ENCODE results near the gene C12orf42. TPM values are rescaled to one million over a fixed set of nuclear protein-coding genes. Genes with fewer than 3 reads are reported as not detected.

The C12orf42 gene
- total RNA-seq, 1 experiment from 2014 or later = not detected

DNA sequence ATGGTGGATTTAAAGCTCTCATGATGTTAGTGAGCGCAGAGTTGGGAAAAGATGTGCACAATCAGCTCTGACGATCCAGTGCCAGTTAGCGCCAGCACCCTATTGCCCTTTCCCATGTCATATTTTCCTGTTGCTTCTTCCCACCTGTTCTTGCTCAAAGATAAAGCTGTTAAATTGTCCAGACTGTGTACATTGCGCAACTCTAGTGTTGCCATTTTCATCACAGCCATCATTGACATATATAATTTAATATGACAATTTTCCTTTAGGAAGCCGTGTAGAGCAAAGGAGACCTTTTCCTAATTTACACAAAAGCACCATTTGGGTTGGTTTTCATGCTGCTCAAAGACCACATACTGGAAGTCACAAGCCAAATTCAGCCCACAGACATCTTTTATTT is 5.7 kb upstream of the C12orf42 start:
- H3K27ac ChIP-seq (ENCODE audit: low read depth, low read length) = no peak overlapping the region
- no peaks in the 10 kb centered on the region for H4K20me1 ChIP-seq (ENCODE audit: insufficient read depth)
- no peaks in the 10 kb centered on the region; the same call in 1 of the 2 replicates for H3K27me3 ChIP-seq (ENCODE audit: insufficient read depth, low read length)
- DNase-seq (ENCODE audit: low read depth, low spot score) = no peak
- ATAC-seq = no peak
- no peaks in the 10 kb centered on the region for H3K79me2 ChIP-seq (ENCODE audit: insufficient read depth, low read length)
- no peak overlapping the region for H2AFZ ChIP-seq (ENCODE audit: low read depth, low read length, poor library complexity, severe bottlenecking)
- no peaks in the 10 kb centered on the region for H3K36me3 ChIP-seq (ENCODE audit: control insufficient read depth in 1 of 2, insufficient read depth in 2 of 2, low read length in 2 of 2)
- ChIA-PET POLR2A (no interaction called here), RAD21 (ENCODE audit: low non-redundant PET in 1 of 2, low total read pairs in 2 of 2, uncharacterized antibody in 2 of 2, unreplicated experiment in 2 of 2) (no interaction called here), CTCF (no interaction called here)
- TF ChIP-seq FOSL1 (IDR thresholded peaks at IDR 0.05; ENCODE audit: low read depth) (no peak), SIN3A (IDR thresholded peaks at IDR 0.05; ENCODE audit: low read depth) (no peak), JUND (IDR thresholded peaks at IDR 0.05) (no peak), CEBPB (IDR thresholded peaks at IDR 0.05; ENCODE audit: low read depth) (no peak), SP1 (IDR thresholded peaks at IDR 0.05; ENCODE audit: low read depth) (no peak), CBX3 (IDR thresholded peaks at IDR 0.05; ENCODE audit: low read depth) (no peak), POLR2A (IDR thresholded peaks at IDR 0.05; ENCODE audit: borderline replicate concordance, extremely low read depth, insufficient read depth, insufficient read length) (no peak), EZH2 (IDR thresholded peaks at IDR 0.05) (no peak), ZNF274 (IDR thresholded peaks at IDR 0.05; ENCODE audit: low read depth, low read length) (no peak), EZH2phosphoT487 (IDR thresholded peaks at IDR 0.05; ENCODE audit: borderline replicate concordance) (no peak), EGR1 (IDR thresholded peaks at IDR 0.05; ENCODE audit: low read depth) (no peak), TCF7L2 (IDR thresholded peaks at IDR 0.05; ENCODE audit: borderline replicate concordance, extremely low read depth, insufficient read depth, insufficient read length) (no peak), POLR2AphosphoS5 (IDR thresholded peaks at IDR 0.05; ENCODE audit: low read depth, low read length) (no peak), RAD21 (IDR thresholded peaks at IDR 0.05; ENCODE audit: low read depth) (no peak), SRF (IDR thresholded peaks at IDR 0.05; ENCODE audit: low read depth) (no peak)
- TF ChIP-seq, protein P1, sequence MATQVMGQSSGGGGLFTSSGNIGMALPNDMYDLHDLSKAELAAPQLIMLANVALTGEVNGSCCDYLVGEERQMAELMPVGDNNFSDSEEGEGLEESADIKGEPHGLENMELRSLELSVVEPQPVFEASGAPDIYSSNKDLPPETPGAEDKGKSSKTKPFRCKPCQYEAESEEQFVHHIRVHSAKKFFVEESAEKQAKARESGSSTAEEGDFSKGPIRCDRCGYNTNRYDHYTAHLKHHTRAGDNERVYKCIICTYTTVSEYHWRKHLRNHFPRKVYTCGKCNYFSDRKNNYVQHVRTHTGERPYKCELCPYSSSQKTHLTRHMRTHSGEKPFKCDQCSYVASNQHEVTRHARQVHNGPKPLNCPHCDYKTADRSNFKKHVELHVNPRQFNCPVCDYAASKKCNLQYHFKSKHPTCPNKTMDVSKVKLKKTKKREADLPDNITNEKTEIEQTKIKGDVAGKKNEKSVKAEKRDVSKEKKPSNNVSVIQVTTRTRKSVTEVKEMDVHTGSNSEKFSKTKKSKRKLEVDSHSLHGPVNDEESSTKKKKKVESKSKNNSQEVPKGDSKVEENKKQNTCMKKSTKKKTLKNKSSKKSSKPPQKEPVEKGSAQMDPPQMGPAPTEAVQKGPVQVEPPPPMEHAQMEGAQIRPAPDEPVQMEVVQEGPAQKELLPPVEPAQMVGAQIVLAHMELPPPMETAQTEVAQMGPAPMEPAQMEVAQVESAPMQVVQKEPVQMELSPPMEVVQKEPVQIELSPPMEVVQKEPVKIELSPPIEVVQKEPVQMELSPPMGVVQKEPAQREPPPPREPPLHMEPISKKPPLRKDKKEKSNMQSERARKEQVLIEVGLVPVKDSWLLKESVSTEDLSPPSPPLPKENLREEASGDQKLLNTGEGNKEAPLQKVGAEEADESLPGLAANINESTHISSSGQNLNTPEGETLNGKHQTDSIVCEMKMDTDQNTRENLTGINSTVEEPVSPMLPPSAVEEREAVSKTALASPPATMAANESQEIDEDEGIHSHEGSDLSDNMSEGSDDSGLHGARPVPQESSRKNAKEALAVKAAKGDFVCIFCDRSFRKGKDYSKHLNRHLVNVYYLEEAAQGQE (IDR thresholded peaks at IDR 0.05; ENCODE audit: low read depth) = no peak
- TF ChIP-seq, protein P2, sequence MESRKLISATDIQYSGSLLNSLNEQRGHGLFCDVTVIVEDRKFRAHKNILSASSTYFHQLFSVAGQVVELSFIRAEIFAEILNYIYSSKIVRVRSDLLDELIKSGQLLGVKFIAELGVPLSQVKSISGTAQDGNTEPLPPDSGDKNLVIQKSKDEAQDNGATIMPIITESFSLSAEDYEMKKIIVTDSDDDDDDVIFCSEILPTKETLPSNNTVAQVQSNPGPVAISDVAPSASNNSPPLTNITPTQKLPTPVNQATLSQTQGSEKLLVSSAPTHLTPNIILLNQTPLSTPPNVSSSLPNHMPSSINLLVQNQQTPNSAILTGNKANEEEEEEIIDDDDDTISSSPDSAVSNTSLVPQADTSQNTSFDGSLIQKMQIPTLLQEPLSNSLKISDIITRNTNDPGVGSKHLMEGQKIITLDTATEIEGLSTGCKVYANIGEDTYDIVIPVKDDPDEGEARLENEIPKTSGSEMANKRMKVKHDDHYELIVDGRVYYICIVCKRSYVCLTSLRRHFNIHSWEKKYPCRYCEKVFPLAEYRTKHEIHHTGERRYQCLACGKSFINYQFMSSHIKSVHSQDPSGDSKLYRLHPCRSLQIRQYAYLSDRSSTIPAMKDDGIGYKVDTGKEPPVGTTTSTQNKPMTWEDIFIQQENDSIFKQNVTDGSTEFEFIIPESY (IDR thresholded peaks at IDR 0.05; ENCODE audit: extremely low read depth, insufficient replicate concordance, low read length) = no peak
- H3K4me1 ChIP-seq (ENCODE audit: control insufficient read depth in 1 of 2, insufficient read depth in 2 of 2, low read length in 2 of 2) = no peaks in the 10 kb centered on the region
- no peak overlapping the region for H3K9ac ChIP-seq (ENCODE audit: low read length)
- no TSS peak for BruUV-seq (replicated peaks)
- intact Hi-C loops (cut with micrococcal nuclease) = loop anchor here (5.0 kb wide), 1 partner anchor 554 kb away; no protein-coding TSS in a partner anchor
- no peak overlapping the region for H3K4me3 ChIP-seq (replicated peaks in 1 of 2; ENCODE audit: low read depth in 1 of 2, low read length in 2 of 2)
- no peaks in the 10 kb centered on the region for H3K9me2 ChIP-seq (ENCODE audit: insufficient read depth)
- no peak overlapping the region for H3K4me2 ChIP-seq (ENCODE audit: low read length)
- no peaks in the 10 kb centered on the region for H3K9me3 ChIP-seq (ENCODE audit: control insufficient read depth in 1 of 2, insufficient read depth in 1 of 2, low read depth in 1 of 2, low read length in 2 of 2)

Data from HCT116 (cell line).